Endothelial cell of umbilical vein (primary cell): ENCODE results near the gene CLDND1.

ENCODE experiments used
- POLR2A ChIP-seq: IDR thresholded peaks from 2 replicates; pipeline ENCODE4 v1.6.1; 2012; ENCODE audit warnings: low read depth, mild to moderate bottlenecking, control low read depth, low read length
- TF ChIP-seq, protein P1 (sequence below), 2 donors: IDR thresholded peaks; 1 replicate in 1 of 2; 2 replicates in 1 of 2; pipeline ENCODE4 v1.5.1; 2011; ENCODE audit warnings: low read length in 2 of 2, mild to moderate bottlenecking in 2 of 2, moderate library complexity in 2 of 2, control low read depth in 1 of 2, inconsistent platforms in 1 of 2, low read depth in 1 of 2; ENCODE audit not compliant: insufficient read depth in 1 of 2; ENCODE audit errors: extremely low read depth in 1 of 2

DNA sequence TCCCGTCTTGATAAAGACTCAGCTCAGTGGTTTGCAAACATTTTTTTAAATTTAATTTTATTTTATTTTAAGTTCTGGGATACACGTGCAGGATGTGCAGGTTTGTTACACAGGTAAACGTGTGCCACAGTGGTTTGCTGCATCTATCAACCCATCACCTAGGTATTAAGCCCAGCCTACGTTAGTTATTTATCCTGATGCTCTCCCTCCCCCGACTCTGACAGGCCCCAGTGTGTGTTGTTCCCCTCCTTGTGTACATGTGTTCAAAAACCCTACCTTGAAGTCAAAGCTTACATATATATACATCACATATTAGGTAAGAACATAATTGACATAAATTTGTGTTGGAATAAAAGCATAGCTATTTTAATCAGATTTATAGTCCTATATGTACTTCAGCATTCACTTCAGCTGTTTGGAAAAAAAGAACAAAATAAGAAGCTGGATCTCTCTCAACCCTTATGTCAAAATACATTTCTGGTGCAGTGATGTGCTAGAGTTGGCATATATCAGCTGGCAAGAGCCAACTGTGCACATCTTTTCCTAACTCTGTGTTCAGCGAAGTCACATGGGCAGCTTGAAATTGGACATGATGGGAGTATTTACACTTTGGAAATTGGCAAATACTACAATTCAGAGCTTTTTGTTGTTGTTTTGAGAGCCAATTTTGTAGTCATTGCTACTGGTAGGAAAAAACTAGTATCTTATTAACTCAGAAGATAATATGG is 35.6 kb upstream of the CLDND1 start:
- TF ChIP-seq, protein P1, sequence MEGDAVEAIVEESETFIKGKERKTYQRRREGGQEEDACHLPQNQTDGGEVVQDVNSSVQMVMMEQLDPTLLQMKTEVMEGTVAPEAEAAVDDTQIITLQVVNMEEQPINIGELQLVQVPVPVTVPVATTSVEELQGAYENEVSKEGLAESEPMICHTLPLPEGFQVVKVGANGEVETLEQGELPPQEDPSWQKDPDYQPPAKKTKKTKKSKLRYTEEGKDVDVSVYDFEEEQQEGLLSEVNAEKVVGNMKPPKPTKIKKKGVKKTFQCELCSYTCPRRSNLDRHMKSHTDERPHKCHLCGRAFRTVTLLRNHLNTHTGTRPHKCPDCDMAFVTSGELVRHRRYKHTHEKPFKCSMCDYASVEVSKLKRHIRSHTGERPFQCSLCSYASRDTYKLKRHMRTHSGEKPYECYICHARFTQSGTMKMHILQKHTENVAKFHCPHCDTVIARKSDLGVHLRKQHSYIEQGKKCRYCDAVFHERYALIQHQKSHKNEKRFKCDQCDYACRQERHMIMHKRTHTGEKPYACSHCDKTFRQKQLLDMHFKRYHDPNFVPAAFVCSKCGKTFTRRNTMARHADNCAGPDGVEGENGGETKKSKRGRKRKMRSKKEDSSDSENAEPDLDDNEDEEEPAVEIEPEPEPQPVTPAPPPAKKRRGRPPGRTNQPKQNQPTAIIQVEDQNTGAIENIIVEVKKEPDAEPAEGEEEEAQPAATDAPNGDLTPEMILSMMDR (IDR thresholded peaks at IDR 0.05; ENCODE audit: extremely low read depth in 1 of 2, insufficient read depth in 1 of 2, low read depth in 1 of 2, low read length in 2 of 2): no peak
- no peak for TF ChIP-seq POLR2A
